NCI-H1694 treated with DMSO at 0.1 percent for 48 hours (cell line): Measurements from ENCODE around the gene NUP42.
"Not testable (repeated sequence)": the region's sequence is repeated elsewhere in the genome, so short reads cannot be mapped to it uniquely, and the experiment has no call there.

Experiments
- DNase-seq: peaks from one replicate; lab custom pipeline; 2025; lab: John Stamatoyannopoulos, UW

NUP42 gene, protein sequence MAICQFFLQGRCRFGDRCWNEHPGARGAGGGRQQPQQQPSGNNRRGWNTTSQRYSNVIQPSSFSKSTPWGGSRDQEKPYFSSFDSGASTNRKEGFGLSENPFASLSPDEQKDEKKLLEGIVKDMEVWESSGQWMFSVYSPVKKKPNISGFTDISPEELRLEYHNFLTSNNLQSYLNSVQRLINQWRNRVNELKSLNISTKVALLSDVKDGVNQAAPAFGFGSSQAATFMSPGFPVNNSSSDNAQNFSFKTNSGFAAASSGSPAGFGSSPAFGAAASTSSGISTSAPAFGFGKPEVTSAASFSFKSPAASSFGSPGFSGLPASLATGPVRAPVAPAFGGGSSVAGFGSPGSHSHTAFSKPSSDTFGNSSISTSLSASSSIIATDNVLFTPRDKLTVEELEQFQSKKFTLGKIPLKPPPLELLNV

GRCh38 chr7:23181684-23182553 is at the start of gene NUP42:
Gene NUP42, plus strand, starts transcription at chr7:23182048. Its CDS starts 38 bp downstream, at chr7:23182086.
- peak; percentile 95 for DNase-seq

- DNase-seq: no peak
Measured at GRCh38 chr7:23133797-23134196, 48.1 kb upstream of the NUP42 start.

DNA sequence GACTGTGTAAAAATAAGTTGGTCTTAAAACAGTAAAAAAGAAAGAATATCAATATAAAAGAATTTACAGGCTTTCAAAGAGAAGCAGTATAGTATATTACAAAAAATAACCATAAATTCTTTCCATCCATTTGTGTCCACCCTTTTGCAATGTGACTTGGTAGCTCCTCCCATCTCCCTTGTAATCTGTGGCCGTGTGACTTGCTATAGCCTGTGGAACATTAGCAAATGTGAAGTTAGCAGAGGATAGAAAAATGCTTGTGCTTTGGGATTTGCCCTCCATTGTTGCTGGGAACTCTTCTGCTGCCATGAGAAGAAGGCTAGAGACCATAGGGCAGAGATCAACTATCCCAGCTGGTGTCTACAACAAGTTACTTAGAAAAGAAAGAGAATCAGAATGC is 46.1 kb upstream of the NUP42 start:
- no peak for DNase-seq

GRCh38 chr7:23136216-23136615 is 45.6 kb upstream of the NUP42 start:
- no peak for DNase-seq

GRCh38 chr7:23157679-23158078 is 24.2 kb upstream of the NUP42 start:
- DNase-seq: no peak

GRCh38 chr7:23158546-23158945 is 23.3 kb upstream of the NUP42 start:
- no peak for DNase-seq

DNA sequence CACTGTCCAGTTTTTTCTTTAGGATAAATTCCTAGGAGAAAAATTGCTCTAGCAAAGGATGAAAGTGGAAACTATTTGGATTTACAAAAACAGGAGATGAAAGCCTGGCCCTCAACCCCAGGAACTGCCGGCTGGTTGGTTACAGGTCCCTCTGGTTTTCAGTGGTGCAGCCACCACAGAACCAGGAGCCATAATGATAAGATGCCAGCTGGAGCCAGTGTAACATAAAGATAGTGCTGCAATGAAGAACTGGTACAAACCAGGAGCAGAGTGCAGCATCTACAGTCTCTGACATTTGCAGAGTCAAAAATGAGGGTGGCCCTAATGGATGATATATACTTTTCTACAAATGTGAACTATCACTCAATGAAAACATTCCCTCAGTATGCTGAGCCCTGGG is 20.4 kb upstream of the NUP42 start:
- DNase-seq: no peak

- no peak for DNase-seq
Measured at GRCh38 chr7:23164846-23165245, 17.0 kb upstream of the NUP42 start.

DNA sequence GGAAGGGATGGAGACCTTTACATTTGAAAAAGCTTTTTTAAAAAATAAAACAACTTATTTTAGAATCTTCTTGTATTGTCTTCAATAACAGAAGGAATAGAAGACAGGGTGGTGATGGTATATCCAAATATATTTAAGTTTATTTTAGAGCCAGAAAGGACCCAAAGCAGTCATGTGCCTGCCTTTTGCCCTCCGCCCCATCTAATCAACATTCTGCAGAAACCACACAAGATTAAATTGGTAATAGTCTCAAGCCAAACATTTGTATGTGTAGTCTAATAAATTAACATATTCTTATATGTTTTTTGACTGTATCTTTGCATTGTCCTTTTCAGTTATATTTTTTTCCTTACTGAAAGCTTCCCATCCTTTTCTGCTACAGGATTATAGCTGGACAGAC is 16.5 kb upstream of the NUP42 start:
- no peak for DNase-seq

DNA sequence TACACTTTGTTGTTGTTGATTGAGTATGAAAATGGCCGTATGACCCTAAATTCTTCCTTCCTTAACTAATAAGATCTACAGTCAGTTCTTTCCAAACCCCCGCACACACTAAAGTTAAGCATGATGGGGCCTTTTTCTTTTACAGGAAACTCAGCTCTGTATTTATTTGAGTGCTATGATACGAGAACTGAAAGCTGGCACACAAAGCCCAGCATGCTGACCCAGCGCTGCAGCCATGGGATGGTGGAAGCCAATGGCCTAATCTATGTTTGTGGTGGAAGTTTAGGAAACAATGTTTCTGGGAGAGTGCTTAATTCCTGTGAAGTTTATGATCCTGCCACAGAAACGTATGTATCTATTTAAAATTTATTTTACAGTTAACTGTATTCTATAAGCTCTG is 14.2 kb upstream of the NUP42 start:
- no peak for DNase-seq

GRCh38 chr7:23168111-23168885 is 13.6 kb upstream of the NUP42 start:
- DNase-seq: no peak

DNA sequence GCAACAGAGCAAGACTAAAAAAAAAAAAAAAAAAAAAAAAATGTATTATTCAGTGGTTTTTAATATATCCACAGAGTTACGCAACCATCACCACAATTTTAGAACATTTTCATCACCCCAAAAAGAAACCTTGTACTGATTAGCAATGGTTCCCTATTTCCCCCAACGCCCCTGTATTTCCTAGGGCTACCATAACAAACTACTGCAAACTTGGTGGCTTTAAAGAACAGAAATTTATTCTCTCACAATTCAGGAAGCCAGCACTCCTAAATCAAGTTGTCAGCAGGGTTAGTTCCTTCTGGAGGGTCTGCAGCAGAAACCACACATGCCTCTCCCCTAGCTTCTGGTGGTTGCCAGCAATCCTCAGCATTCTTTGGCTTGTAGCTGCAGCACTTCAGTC is 5.9 kb upstream of the NUP42 start:
- no peak for DNase-seq

- DNase-seq: no peak
Measured at GRCh38 chr7:23183279-23184012, 1.6 kb downstream of the NUP42 start.

- no peak for DNase-seq
Measured at GRCh38 chr7:23184291-23184690, 2.4 kb downstream of the NUP42 start.

DNA sequence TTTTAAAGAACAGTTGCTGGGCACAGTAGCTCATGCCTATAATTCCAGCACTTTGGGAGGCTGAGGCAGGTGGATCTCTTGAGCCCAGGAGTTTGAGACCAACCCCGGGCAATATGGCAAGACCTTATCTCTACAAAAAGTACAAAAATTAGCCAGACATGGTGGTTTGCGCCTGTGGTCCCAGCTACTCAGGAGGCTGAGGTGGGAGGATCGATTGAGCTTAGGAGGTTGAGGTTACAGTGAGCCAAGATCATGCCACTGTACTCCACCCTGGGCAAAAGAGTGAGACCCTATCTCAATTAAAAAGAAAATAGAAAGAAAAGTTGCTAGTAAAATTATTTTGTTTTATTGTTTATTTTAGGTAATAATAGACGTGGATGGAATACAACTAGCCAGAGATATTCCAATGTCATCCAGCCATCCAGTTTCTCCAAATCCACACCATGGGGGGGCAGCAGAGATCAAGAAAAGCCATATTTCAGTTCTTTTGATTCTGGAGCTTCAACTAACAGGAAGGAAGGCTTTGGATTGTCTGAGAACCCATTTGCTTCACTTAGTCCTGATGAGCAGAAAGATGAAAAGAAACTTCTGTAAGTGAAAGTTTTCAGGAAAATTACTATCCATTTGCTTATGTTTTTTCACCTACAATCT is 3.0 kb downstream of the NUP42 start:
- DNase-seq: peak; percentile 10

GRCh38 chr7:23185980-23186379 is 4.1 kb downstream of the NUP42 start:
- DNase-seq: no peak

DNA sequence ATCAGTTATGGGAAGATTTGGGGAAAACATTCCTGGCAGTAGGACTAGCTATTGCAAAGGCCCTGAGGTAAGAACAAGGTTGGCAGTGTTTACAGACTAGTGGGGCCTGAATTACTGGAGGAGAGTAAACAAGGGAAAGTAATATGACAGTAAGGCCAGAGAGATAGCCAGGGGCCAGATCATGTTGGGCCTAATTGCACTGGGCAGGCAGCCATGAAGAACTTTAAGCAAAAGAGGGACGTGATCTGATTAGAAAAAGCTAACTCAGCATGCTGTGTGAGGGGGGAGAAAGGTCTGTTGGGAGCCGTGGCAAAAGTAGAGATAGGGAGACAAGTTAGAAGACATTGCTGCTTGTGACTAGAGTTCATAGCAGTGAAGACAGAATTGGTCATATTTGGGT is 9.2 kb downstream of the NUP42 start:
- DNase-seq: no peak

DNA sequence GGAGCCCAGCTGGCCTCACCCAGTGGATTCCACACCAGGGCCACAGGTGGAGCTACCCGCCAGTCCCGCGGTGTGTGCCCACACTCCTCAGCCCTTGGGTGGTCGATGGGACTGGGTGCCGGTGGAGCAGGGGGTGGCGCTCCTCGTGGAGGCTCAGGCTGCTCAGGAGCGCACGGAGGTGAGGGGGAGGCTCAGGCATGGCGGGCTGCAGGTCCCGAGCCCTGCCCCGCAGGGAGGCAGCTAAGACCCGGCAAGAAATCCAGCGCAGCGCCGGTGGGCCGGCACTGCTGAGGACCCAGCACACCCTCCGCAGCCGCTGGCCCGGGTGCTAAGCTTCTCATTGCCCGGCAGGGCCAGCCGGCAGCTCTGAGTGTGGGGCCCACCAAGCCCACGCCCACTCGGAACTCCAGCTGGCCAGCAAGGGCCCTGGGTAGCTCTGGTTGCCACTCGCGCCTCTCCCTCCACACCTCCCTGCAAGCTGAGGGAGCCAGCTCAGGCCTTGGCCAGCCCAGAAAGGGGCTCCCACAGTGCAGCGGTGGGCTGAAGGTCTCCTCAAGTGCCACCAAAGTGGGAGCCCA is 11.9 kb downstream of the NUP42 start:
- DNase-seq: not testable (repeated sequence)

GRCh38 chr7:23196306-23196705 is 14.5 kb downstream of the NUP42 start:
- DNase-seq: no peak

DNA sequence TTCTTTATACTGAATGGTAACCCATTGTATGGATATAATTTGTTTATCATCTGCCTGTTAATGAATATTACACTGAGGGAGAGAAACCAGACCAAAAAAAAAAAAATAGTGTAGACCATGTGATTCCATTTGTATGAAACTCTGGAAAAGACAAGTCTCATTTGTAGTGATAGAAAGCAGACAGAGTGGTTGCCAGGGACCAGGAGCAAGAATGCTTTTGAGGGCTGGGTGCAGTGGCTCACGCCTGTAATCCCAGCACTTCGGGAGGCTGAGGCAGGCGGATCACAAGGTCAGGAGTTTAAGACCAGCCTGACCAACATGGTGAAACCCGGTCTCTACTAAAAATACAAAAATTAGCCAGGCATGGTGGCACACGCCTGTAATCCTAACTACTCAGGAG is 15.9 kb downstream of the NUP42 start:
- DNase-seq: not testable (repeated sequence)

- no peak for DNase-seq
Measured at GRCh38 chr7:23200331-23200730, 18.5 kb downstream of the NUP42 start.
